Measurements from ENCODE around the gene WNT4.
"Not testable (repeated sequence)": the region's sequence is repeated elsewhere in the genome, so short reads cannot be mapped to it uniquely, and the experiment has no call there.

The WNT4 gene

DNA sequence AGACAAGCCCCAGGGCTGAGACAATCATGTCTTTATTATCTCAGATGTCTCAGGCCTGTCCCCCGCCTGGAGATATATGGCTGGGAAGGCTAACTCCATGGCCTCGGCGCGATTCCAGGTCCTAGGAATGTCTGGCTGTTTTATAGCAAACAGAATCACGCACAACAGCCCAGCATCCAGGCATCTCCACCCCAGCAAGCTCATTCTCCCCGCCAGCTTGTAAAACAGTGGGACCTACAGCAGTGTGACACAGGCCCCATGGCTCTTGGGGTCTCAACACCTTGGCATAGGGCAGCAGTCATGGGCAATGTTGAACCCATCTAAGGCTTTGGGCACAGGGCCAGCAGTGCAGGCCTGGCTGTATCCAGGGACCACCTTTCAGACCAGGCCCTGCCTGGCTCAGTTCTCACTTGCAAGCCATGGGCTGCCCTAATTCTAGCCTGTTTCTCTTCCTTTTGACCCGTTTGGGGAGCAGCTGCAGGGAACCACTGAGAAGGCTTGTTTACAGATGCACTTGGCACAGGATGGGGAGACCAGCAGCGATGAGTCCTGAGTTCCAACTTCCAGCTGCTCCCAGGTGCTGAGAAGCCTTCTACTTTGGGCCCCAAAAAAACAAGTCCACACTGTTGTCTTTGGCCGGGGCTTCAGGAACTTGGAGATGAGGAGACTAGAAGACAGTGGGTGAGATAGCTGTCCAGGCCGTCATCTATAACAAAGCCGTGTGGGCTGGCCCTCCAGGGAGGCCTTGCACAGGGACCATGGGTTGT is 34.4 kb downstream of the WNT4 start:
- DNase-seq (ENCODE audit: low spot score), result no peak

DNA sequence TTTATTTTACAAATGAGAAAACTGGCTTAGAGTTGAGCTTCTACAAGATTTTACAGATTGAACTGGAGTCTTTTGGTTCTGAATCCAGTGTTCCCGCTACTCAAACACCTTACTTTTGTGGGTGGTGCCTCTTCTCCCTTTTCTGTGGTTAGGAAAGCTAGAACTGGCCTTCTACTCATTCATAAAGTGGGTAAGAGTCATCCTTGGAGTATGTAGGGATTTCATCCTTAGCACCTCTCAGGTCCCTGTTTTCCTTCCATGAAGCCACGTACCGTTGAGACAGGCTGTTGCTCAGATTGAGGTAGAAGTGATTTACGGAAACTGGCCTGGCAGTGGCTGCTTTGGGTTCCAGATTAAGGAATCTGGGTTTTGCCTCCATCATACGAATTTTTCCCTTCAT is 35.8 kb downstream of the WNT4 start:
- no peak for DNase-seq (ENCODE audit: low spot score)

DNA sequence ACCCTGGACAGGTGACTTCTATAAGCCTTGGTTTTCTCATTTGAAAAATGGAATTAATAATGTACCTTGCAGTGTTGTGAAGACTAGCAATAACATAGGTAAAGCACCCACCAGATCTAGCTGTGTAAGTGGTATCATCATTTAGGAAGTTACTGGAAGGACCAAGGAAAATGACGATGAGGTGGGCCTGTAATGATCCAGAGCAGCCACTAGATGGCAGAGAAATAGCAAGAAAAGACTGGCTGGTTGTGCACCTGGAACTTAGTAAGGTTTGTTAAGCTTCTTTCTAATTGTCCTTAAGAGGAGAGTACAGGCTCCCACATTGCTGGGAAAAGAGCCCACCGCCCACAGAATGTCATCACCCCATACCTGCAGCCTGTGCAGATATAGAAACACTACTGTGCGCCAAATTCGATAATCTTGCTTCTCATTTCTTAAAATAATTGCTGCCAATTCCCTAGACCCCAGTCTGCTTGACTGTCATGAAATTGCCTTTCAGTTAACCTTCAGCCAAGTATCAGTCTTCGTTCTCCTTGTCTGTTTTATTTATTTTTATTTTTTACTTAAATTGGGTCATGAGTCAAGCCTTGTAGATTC is 37.2 kb downstream of the WNT4 start:
- DNase-seq (ENCODE audit: low spot score), result peak; percentile 63

DNA sequence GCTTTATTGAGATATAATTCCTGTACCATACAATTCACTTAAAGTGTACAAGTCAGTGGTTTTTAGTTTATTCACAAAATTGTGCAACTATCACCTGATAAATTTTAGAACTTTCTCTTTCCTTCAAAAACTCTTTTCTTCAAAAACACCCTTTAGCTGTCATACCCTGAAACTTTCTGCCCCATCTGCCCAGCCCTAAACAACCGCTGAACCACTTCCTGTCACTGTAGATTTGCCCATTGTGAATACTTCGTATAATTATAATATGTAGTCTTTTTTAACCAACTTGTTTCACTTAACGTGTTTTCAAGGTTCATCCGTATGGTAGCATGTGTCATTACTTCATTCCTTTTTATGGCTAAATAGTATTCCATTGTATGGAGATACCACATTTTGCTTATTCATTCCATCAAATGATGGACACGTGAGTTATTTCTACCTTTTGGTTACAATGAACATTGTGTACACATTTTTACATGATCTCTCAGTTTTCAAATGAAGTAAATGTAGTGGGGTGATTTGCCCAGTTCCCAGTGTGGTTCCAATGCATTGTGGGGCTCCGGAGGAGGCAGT is 37.9 kb downstream of the WNT4 start:
- no peak for DNase-seq (ENCODE audit: low spot score)

DNA sequence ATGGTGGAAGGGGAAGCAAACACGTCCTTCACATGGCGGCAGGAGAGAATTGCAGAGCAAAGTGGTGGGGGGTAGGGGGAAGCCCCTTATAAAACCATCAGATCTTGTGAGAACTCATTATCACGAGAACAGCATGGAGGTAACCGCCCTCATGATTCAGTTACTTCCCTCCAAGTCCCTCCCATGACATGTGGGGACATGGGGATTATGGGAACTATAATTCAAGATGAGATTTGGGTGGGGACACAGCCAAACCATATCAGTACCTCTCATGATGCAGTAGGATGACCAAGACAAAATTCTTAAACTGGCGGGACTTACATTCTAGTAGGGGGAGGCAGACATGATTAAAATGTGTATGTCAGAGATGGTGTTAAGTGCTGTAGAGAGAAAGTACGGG is 38.8 kb downstream of the WNT4 start:
- DNase-seq (ENCODE audit: low spot score), result no peak

DNA sequence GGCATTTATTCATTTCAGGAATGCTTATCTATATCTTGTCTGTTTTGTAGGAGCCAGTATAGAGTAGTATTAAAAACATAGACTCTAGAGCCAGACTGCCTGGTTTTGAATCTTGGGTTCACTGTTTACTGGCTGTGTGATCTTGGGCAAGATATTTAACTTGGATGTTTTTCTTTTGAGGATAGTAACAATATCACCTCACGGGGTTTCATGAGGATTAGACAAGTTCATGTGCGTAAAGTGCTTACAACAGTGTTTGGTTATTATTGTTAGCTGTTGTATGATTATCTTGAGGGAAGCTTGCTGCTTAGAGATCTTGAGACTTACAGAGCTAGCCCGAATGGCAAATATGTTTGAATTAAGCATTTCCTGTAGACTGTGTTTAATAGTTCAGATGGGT is 40.2 kb downstream of the WNT4 start:
- no peak for DNase-seq (ENCODE audit: low spot score)

DNA sequence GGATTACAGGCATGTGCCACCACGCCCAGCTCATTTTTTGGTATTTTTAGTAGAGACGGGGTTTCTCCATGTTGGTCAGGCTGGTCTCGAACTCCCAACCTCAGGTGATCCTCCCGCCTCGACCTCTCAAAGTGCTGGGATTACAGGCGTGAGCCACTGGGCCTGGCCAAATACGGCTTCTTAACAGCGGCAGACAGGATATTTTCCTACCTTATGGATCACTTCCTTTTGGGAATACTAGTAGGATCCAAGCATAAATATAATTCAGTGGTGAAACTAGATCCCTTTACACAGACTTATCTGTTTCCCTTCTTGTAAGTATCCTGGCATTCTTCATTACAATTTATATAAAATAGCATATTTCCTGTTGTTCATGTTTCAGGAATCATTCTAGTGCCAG is 40.9 kb downstream of the WNT4 start:
- no peak for DNase-seq (ENCODE audit: low spot score)

DNA sequence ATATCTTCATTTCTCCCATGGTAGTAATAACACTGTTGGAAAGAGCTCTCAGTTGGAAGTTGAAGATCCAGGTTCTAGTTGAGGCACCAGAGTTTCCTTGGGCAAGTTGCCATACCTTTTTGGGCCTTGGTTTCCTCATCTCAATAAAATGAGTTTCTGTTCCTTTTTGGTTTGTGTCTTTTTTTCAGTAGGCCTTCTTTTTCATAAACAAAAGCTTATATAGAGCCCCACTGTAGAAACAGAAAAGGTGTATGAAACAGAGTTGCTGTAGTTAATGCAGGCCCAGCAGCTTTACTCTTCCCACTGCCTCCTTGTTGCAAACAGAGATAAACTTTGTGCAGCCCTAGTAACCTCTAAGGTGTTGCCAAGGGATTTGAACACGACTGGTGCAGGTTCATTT is 41.7 kb downstream of the WNT4 start:
- DNase-seq (ENCODE audit: low spot score), result no peak

DNA sequence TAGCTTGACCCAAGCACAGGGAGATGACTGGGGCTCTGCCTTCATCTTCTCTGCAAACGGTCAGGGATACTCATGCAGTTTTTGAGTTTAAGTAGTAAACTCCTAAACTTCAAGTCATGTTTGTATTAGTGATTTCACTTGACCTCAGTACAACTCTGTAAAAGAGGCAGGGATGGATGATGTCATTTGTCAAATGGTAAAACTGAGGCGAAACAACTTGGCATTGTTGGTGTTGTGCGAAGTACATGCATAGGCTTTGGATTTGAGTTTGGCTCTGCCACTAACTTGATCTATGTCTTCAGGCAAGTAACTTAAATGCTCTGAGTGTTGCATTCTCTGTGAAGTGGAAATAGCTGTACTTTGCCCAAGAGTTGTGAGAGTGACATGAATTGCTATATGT is 42.7 kb downstream of the WNT4 start:
- no peak for DNase-seq (ENCODE audit: low spot score)

DNA sequence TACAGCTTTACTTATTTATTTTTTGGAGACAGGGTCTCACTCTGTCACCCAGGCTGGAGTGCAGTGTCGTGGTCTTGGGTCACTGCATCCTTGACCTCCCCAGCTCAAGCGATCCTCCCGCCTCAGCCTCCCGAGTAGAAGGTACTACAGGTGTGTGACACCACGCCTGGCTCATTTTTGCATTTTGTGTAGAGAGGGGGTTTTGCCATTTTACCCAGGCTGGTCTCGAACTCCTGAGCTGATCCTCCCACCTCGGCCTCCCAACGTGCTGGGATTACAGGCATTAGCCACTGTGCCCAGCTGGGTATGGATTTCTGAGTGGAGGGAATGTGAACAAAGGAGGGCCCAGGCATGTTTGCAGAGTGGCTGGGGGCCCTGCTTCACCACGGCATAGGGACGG is 44.1 kb downstream of the WNT4 start:
- DNase-seq (ENCODE audit: low spot score), result no peak

DNA sequence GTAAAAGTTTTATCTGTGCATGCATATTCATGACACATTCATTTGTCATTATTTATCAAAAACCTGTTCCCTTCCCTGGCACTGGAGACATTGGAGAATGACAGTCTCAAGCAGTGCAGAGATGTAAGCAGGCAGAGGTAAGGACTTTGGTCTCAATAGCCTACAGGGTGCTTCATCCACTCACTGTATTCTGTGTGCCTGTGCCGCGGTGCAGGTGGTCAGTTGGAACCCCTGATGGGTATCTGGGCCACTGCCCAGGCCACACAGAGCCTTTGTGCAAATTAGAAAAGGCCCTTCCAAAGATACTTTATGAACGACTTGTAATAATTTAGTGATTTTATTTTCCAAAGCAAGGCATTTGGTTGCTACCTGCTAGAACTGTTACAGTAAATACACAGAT is 46.4 kb downstream of the WNT4 start:
- no peak for DNase-seq (ENCODE audit: low spot score)

DNA sequence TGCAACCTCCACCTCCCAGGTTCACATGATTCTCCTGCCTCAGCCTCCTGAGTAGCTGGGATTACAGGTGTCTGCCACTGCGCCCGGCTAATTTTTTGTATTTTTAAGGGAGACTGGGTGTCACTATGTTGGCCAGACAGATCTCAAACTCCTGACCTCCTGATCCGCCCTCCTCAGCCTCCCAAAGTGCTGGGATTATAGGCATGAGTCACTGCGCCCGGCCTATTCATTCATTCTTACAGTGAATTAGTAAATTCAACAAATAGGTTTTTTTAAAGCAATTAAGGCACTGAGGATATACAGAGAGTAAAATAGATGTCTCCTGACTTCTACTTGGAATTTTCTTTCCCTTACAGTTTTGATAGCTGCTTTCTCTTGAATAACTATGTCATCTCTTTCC is 46.9 kb downstream of the WNT4 start:
- DNase-seq (ENCODE audit: low spot score), result no peak

DNA sequence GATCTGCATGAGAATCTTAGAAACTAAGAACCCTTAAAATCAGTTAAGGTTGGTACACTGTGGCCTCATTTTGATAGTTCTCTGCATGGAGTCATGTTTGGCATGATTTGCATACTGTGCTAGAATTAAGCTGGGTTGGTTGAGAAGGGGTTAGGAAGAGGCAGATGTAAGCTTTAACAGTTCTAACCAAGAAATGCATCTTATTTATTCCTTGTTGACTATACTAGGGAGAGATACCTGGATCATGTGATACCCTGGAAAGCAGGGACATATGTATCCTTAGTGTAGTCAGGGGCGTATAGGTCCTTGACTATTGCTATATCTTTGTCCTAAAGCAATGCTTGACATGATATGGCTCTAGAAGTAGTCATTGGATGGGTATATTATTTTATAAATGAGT is 49.4 kb downstream of the WNT4 start:
- DNase-seq (ENCODE audit: low spot score), result no peak

DNA sequence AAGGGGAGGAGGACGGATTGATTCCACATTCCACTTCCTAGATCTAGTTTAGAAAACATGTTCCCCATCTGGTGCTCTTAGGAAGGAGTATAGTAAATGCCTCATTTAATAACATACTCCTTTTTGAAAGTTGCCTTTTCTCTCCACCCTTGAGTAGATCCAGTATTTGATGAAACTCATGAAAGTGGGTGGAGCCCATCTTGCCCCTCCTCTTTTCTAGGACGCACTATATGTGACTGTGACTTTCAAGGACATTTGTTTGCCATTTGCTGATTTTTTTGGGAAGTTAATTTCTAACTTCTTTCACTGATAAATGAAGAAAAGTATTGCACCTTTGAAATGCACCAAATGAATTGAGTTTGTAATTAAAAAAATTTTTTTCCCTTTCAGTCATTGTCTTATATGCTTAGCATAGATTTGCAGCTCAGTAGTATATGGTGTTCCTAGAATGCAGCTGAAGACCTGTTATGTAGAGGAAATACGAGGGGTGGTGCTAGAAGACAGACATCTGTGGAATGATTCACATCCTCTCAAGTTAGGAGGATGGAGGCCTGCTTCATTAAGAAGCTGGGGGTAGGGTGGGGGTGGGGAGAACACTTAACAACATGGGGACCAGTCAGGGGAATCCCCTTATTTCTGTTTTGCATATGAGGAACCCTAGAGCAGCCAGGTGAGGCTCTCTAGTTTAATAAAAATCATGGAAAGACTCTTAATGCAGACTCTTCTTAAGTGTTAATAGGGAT is 50.7 kb downstream of the WNT4 start:
- not testable (repeated sequence) for DNase-seq (ENCODE audit: low spot score)

DNA sequence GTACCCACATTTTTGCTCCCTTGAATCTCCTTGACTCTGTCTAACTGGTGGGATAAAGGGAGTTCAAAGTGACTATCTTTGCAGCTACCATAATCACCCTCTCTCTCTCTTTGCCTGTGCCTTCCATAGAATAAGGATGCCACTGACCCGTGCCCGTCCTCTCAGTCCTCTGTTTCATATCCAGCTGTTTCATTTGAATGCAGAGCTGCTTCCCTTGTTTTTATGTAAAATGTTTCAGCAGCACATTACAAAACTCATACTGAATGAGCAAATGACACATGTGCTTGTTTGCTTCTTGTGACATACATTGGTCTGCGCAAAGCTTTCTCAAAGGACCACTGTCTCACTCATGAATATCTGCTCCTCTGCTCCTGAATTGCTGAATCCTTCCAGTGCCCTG is 52.0 kb downstream of the WNT4 start:
- DNase-seq (ENCODE audit: low spot score), result no peak

DNA sequence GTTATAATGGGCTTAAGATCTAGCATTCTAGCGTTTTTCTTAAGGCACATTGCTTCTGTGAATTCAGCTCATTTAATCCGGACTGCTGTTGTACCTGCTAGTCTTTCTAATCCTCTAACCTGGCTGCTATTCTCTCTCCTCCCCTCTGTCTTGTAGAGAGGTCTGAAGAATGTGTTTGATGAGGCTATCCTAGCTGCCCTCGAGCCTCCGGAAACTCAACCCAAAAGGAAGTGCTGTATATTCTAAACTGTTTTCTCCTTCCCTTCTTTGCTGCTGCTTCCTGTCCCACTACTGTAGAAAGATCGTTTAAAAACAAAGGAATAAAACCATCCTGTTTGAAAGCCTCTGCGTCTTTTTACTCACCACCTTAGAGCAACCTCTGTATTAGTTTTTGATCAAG is 53.1 kb downstream of the WNT4 start:
- DNase-seq (ENCODE audit: low spot score), result no peak

DNA sequence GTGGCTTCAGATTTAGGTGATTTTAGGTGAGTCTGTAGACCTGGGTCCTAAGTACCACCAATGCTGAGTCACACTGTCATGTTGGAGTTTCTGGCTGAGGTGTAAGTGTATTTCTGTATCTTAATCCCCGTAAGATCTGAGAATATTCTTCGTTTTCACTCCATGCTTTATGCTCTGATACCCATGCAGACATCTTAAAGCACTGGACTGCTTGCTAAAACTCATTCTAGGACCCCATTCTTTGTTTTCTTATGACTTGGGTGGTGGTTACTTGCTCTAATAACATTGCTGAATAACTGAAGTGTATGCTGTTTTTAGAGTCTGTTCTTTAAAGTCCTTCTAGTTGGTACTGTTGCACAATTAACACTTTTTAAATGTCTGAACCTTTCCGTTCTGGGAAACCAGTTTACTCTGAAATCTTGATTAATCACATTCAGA is 53.7 kb downstream of the WNT4 start:
- no peak for DNase-seq (ENCODE audit: low spot score)

DNA sequence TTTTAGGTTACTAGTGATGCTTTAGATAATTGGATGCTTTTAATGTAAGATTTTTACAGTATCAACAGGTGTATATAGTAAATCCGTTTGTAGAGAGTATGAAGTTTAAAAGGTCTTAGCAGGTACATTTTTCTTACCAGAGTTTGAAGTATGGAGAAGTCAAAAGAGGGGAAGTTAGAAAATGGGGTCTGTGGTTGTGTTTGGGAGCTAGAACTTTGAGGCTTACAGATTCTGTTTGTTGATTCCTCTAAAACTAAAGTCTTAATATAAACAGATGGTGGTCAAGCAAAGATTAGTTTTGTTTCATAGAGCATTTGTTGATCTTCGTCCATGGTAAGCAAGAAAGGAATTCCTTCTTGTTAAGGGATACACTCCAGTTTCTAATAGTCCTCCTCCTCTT is 54.6 kb downstream of the WNT4 start:
- DNase-seq (ENCODE audit: low spot score), result no peak

DNA sequence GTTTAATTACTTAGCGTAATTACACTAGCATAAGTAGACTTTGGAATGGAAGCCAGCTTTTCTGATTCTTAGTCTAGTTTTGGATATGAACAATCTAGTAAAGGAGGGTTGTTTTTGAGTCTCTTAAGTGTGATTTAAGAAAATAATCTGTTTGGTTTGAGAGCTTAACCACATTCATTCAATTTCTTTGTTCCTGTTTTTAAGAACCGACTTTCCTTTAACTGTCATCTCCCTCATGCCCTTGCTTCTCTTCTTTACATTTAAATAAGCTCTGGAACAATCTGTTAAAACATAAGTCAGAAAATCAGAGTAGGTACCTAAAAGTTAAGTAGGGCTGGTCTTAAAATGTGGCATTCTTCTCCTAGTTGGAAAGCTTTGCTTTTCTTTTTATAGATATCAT is 62.7 kb downstream of the WNT4 start:
- no peak for DNase-seq (ENCODE audit: low spot score)

DNA sequence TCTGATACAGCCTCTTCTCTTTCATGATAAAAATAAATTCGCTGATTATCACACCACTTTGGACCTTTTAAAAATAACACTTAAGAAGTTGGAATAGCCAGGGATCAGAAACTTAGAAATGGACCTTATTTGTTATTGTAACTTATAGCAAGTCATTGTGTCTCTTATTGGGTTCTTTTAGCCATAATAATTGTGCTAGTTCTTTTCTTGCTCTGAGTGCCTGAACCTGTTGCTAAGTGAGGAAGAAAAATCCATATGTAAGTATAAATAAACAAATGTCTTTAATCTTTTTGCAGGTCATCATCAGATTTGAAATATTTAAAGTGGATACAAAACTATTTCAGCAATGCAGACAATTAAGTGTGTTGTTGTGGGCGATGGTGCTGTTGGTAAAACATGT is 64.8 kb downstream of the WNT4 start:
- DNase-seq (ENCODE audit: low spot score), result no peak

DNA sequence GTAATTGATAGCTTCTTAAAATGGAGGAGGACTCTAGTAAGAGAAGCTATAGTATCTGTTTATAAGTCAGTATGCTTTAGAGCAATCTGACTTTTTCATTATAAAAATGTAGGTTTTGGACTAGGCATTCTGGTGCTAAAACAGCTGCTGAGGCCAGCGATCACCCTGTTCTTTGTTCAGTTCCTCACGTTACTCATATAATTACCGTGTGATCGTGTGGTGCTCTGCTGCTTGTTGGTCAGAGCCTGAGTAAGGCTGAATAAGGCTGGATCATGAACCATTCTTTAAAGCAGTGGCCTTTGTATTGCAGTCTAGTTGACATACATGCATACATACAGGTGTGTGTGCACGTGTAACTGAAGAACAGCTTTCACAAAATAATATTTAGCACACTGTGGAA is 65.2 kb downstream of the WNT4 start:
- DNase-seq (ENCODE audit: low spot score), result no peak

DNA sequence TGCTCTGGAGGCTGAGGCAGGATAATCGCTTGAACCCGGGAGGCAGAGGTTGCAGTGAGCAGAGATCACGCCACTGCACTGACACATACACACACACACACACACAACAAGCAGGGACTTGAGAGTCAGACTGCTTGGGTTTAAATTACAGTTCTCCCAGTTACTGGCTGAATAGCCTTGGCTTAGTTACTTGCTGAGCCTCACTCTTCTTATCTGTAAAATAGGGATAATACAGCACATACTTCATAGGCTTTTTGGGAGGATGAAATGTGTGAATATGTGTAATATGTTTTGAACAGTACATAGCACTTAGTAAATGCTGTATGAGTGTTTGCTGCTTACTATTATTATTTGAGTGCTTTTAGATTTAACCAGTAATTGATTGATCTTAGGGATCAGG is 66.6 kb downstream of the WNT4 start:
- no peak for DNase-seq (ENCODE audit: low spot score)

DNA sequence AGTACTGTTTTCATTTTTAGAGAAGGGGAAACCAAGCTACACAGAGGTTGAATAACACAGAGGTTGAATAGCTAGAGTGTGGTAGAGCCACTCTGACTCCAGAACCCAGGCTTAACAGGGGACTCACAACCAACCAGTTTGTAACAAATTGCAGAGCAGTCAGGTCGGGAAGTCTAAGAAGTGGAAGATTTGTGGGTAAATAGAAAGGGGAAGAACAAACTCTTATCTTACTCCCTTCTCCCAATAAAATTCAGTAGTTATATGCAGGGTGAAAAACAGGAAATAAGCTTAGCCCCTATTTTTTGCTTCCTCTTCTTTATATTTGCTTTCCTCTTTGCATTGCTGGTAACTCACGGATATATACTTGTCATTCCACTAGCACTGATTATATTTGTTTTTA is 67.2 kb downstream of the WNT4 start:
- DNase-seq (ENCODE audit: low spot score), result no peak

All from Ammon's horn (tissue), 1 donor.